Activated B cell treated with CpG ODN at 0.5 μM for 24 hours (primary cell): ENCODE data around the gene HECTD3. TPM values are rescaled to one million over a fixed set of nuclear protein-coding genes. Genes with fewer than 3 reads are reported as not detected.
A peak's percentile ranks its signal among the peaks of the same experiment; 100 is the strongest.

ENCODE experiments used
- ATAC-seq: fragments of 200-7000 bp; cut with Tn5 transposase; one replicate; pipeline ENCODE4 v1.10.0; 2021; ENCODE audit warnings: low read depth, mild to moderate bottlenecking, moderate library complexity
- CTCF ChIA-PET: fragments of 350-600 bp; sonication (Branson Sonifier 250); formaldehyde crosslinking; loops from one replicate; lab custom pipeline; 2021; ENCODE audit warnings: antibody characterized with exemption; lab: Charles Lee
- POLR2A ChIA-PET: fragments of 350-600 bp; sonication (Branson Sonifier 250); formaldehyde crosslinking; loops from one replicate; lab custom pipeline; 2021; ENCODE audit warnings: antibody characterized with exemption; lab: Charles Lee
- DNase-seq: peaks from one replicate; pipeline ENCODE4 v3.0.0; 2022
- H3K27ac Mint-ChIP-seq: one replicate; pipeline ENCODE4 v1.8.0; 2020; ENCODE audit warnings: mixed read lengths
- H3K27me3 Mint-ChIP-seq: one replicate; pipeline ENCODE4 v1.8.0; 2021; ENCODE audit warnings: mixed read lengths
- H3K36me3 Mint-ChIP-seq: one replicate; pipeline ENCODE4 v1.8.0; 2021; ENCODE audit warnings: low read depth, mixed read lengths
- H3K4me1 Mint-ChIP-seq: one replicate; pipeline ENCODE4 v1.8.0; 2021; ENCODE audit warnings: mixed read lengths
- H3K4me3 Mint-ChIP-seq: one replicate; pipeline ENCODE4 v1.8.0; 2020; ENCODE audit warnings: mild to moderate bottlenecking, mixed read lengths
- H3K9me3 Mint-ChIP-seq: one replicate; pipeline ENCODE4 v1.8.0; 2020; ENCODE audit warnings: mixed read lengths
- intact Hi-C: fragments of 100-400 bp; cut with micrococcal nuclease; formaldehyde crosslinking; loops from one replicate; pipeline ENCODE4 v1.15.1; 2024
- total RNA-seq: library from RNA; stranded (reverse); gene quantifications from 2 replicates; pipeline ENCODE4 v1.2.3, GENCODE V29; 2022
- TF ChIP-seq, protein P1 (sequence below): fragments of 200-600 bp; IDR thresholded peaks from one replicate; pipeline ENCODE4 v1.8.0; 2022; ENCODE audit warnings: antibody characterized with exemption, mild to moderate bottlenecking

The HECTD3 gene
- total RNA-seq, 1 donor from 2014 or later, result 49.9 TPM

DNA sequence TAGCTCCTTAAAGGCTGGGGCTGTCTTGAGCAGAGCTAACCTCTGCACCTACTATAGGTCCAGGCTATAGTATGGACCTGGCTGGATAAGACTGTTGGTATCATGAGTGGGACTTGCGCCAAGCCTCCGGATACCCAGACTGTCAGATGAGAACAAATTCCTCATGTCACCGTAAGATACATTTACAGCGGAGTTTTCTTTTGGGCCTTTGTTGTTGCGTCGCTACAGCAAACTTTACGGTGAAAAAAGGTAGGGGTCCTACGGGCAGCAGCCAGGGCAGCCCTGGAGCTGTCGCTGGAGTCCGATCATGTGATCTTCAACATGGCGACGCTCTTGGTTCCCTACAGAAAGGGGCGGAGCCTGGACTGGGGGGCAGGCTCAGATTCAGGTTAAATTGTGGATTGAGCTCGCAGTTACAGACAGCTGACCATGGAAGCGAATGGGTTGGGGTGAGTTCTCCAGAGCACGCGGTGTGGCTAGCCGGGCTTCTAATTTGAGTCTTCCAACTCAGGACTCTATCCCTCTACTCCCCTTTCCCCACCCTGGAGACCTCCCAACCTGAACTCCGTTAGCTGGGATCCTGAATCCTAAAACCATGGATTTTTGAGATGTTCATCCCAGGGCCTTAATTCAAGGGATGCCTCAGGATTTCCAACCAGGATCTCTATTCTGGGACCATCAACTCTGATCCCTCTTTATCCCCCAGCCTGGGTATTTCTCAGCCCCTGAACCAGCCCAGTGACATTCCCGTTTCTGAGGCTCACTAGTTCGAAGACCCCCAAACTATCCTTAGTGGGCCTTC lies 914 bp upstream of the HECTD3 start, which contains the start of gene UROD:
Gene UROD, plus strand, starts transcription at position 418 of the 802 bp plus-strand sequence. Its CDS starts 12 bp downstream, at position 430.
- intact Hi-C loops, result loop anchor here (1.0 to 5.0 kb wide), 11 partner anchors 26 to 870 kb away; partner anchors contain the start of genes EIF2B3, GPBP1L1, IPP and RNU5D-1
- ATAC-seq, result peak; percentile 84
- Mint-ChIP-seq H3K36me3 (peaks cover 47% of the 10 kb centered on the region), H3K4me1 (peaks cover 43% of the 10 kb centered on the region), H3K4me3 (peak within 1 kb of the TSS; percentile 83), H3K9me3 (no peaks in the 10 kb centered on the region), H3K27me3 (no peaks in the 10 kb centered on the region), H3K27ac (peak within 1 kb of the TSS; percentile 81)
- ChIA-PET CTCF (interaction anchor here (0.7 to 10.9 kb wide), 12 partner anchors 25 to 488 kb away, joined by 3 to 227 read pairs (median 8); partner anchors contain the start of genes CCDC163, EIF2B3, MMACHC and PLK3), POLR2A (interaction anchor here (0.6 to 7.9 kb wide), 38 partner anchors 9 to 674 kb away, joined by 3 to 156 read pairs (median 6); partner anchors contain the start of genes ARMH1, BTBD19, CCDC163 and EIF2B3)
- DNase-seq, result peak; percentile 69
- TF ChIP-seq, protein P1, sequence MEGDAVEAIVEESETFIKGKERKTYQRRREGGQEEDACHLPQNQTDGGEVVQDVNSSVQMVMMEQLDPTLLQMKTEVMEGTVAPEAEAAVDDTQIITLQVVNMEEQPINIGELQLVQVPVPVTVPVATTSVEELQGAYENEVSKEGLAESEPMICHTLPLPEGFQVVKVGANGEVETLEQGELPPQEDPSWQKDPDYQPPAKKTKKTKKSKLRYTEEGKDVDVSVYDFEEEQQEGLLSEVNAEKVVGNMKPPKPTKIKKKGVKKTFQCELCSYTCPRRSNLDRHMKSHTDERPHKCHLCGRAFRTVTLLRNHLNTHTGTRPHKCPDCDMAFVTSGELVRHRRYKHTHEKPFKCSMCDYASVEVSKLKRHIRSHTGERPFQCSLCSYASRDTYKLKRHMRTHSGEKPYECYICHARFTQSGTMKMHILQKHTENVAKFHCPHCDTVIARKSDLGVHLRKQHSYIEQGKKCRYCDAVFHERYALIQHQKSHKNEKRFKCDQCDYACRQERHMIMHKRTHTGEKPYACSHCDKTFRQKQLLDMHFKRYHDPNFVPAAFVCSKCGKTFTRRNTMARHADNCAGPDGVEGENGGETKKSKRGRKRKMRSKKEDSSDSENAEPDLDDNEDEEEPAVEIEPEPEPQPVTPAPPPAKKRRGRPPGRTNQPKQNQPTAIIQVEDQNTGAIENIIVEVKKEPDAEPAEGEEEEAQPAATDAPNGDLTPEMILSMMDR, result no peak

DNA sequence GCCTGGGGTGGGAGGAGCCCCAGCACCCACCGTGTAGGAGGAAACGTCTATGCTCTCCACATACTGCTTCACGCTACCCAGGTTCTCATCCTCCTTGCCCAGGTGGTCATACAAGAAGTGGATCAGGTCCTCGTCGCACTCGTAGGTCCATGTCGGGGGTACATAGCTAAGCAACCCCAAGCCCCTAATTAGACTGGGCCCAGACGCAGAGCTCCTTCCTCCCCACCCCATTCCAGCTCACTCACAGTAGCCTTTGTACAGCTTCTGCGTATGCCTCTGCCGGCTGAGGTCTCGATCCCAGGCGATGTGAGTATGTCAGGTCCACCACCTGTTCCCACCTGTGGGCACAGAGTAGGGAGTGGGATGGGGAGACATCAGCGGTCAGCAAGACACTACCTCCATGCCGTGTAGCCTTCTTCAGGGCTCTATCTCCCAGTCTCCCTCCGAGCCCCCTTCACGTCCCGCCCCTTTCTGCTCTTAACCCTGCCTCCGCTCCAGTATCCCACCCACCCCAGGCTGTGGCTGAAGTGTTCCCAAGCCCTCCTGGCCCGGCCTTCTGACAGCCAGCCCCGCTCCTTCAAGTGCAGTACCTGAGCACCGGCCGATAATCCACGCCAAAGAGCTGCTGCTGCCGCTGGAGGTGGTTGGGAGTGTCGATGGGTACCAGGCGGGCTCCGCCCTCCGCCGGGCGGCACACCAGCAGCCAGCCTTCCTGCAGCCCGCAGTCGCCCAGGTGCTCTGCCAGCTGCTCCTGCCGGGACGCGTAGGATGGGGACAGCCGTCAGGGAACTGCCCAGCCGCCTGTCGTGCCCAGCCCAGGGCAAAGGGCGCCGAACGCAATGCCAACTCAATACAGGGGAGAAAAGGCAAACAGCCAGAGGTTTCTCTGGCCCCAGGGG lies 919 bp downstream of the HECTD3 start:
- peak overlapping the region; percentile 18 for H3K27ac Mint-ChIP-seq
- H3K9me3 Mint-ChIP-seq, result no peaks in the 10 kb centered on the region
- no peaks in the 10 kb centered on the region for H3K27me3 Mint-ChIP-seq
- TF ChIP-seq, protein P1, result no peak
- H3K4me1 Mint-ChIP-seq, result peaks cover 43% of the 10 kb centered on the region
- intact Hi-C loops, result loop anchor here (2.0 to 5.0 kb wide), 5 partner anchors 197 to 872 kb away; partner anchors contain the start of genes GPBP1L1, IPP, RNU5D-1 and TMEM69
- peaks cover 61% of the 10 kb centered on the region for H3K36me3 Mint-ChIP-seq
- H3K4me3 Mint-ChIP-seq, result peak overlapping the region; percentile 84
- POLR2A ChIA-PET, result interaction anchor here (0.6 to 7.9 kb wide), 27 partner anchors 21 to 676 kb away, joined by 3 to 156 read pairs (median 8); partner anchors contain the start of genes BTBD19, CCDC163, EIF2B3 and GPBP1L1
- CTCF ChIA-PET, result interaction anchor here (0.6 to 10.9 kb wide), 10 partner anchors 24 to 483 kb away, joined by 3 to 227 read pairs (median 10); partner anchors contain the start of genes EIF2B3, PLK3, RNU5D-1 and TESK2
- ATAC-seq (no peak), DNase-seq (no peak)

DNA sequence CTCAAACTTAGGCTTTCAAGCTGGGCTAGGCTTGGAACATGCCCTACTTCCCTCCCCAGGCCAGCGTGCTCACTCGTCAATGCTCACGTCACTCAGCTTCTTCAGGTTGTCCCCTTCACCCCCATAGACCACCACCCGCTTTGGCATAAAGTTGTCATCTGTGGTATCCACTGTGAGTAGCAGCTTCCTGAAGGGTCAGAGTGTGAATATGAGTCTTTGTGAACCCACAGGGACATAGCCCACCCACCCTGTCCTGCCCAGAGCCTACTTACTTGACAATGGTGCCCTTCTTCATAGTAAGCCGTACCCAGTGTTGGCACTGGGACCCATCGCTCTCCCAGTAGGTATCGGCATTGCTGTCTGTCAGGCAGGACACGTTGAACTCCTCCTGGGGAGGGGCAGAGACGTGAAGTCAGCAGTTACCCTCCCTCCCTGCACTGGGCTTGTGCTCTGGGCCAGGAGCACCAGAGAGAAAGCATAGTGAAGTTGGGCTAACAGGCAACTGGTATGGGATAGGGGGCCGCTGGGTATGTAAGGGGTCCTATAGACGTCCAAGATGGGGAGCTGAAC lies 1.7 kb downstream of the HECTD3 start:
- Mint-ChIP-seq H3K4me3 (peak overlapping the region; percentile 84), H3K36me3 (peaks cover 62% of the 10 kb centered on the region), H3K4me1 (peaks cover 40% of the 10 kb centered on the region), H3K27me3 (no peaks in the 10 kb centered on the region), H3K9me3 (no peaks in the 10 kb centered on the region), H3K27ac (no peak overlapping the region)
- no peak for ATAC-seq
- TF ChIP-seq, protein P1, result no peak
- CTCF ChIA-PET, result interaction anchor here (0.6 to 10.9 kb wide), 4 partner anchors 200 to 484 kb away, joined by 3 to 227 read pairs (median 68); partner anchors contain the start of genes PLK3 and TESK2
- DNase-seq, result no peak
- POLR2A ChIA-PET, result interaction anchor here (0.6 to 7.9 kb wide), 4 partner anchors 210 to 331 kb away, joined by 3 to 156 read pairs (median 53); partner anchors contain the start of genes MUTYH, PLK3 and TOE1
- intact Hi-C loops, result no loop called here

DNA sequence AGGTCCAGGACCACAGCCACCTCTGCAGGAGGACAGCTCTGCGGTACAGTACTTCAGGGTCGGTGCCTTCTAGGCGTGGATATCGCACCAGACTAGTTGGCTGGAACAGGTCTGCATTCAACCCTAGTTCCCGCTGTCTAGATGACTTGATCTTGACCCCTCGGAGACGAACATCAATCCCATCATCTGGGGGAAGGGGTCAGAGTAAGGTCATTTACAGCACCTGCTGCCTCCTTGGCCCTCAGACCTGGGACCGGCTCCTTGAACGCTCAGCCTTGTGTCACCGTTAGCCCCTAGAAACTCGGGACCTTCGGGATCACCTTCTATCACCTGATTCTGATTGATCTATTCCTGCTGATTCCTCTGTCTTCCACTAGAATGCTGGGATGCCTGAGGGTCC lies 2.6 kb downstream of the HECTD3 start:
- intact Hi-C loops, result no loop called here
- Mint-ChIP-seq H3K4me3 (no peak overlapping the region), H3K27me3 (no peaks in the 10 kb centered on the region), H3K36me3 (peaks cover 68% of the 10 kb centered on the region), H3K9me3 (no peaks in the 10 kb centered on the region), H3K4me1 (peaks cover 35% of the 10 kb centered on the region), H3K27ac (no peak overlapping the region)
- ChIA-PET POLR2A (no interaction called here), CTCF (no interaction called here)
- no peak for DNase-seq
- no peak for ATAC-seq
- TF ChIP-seq, protein P1, result no peak
